GM12878 (cell line): ENCODE measurements around the gene XYLB. TPM values are rescaled to one million over a fixed set of nuclear protein-coding genes. Genes with fewer than 3 reads are reported as not detected.

Source experiments
- ATAC-seq: fragments of 200-7000 bp; cut with Tn5 transposase; 3 replicates; pipeline ENCODE4 v1.9.1; 2020; ENCODE audit warnings: mild to moderate bottlenecking, moderate library complexity
- BruUV-seq: library from RNA; stranded (reverse); fragments of 400-500 nt; replicated peaks from 2 replicates; lab custom pipeline; 2021; lab: Mats Ljungman, UMichigan
- CTCF ChIA-PET: fragments of 300-600 bp; sonication (Branson Sonifier 250); formaldehyde crosslinking; extraction: SDS; loops from one replicate; lab custom pipeline; 2021; ENCODE audit warnings: inconsistent platforms; lab: Yijun Ruan, JAX
- POLR2A ChIA-PET: fragments of 350-600 bp; formaldehyde crosslinking; extraction: SDS; loops from one replicate; lab custom pipeline; 2021; ENCODE audit warnings: inconsistent platforms; lab: Charles Lee
- RAD21 ChIA-PET: fragments of 300-600 bp; sonication (Branson Sonifier 250); formaldehyde crosslinking; loops from one replicate; lab custom pipeline; 2023; ENCODE audit warnings: antibody characterized with exemption; ENCODE audit not compliant: unreplicated experiment; lab: Charles Lee
- SMC1A ChIA-PET: fragments of 300-600 bp; sonication (Branson Sonifier 250); formaldehyde crosslinking; loops from one replicate; lab custom pipeline; 2023; ENCODE audit not compliant: unreplicated experiment, uncharacterized antibody; lab: Charles Lee
- DNase-seq: peaks from one replicate; pipeline ENCODE4 v3.0.0-alpha.2; 2011; ENCODE audit warnings: low read depth, low spot score
- FAIRE-seq: peaks from 3 replicates; lab custom pipeline; 2011; peaks lifted over from hg19 to GRCh38; lab: Jason Lieb, UNC
- H2AFZ ChIP-seq: 2 replicates; pipeline ENCODE4 v1.6.0; 2011; ENCODE audit warnings: low read depth, low read length, control low read depth; ENCODE audit not compliant: control insufficient read depth
- H3K27ac ChIP-seq: 2 replicates; pipeline ENCODE4 v1.5.1; 2011; ENCODE audit warnings: control low read depth; ENCODE audit not compliant: control insufficient read depth, insufficient read depth
- H3K27me3 ChIP-seq, 2 experiments: replicated peaks in 1 of 2; 2 replicates each; pipeline versions ENCODE4 v1.6.0 to v1.6.1; 2011; ENCODE audit warnings: low read length in 1 of 2; ENCODE audit not compliant: control insufficient read depth in 2 of 2, insufficient read depth in 2 of 2
- H3K36me3 ChIP-seq, 2 experiments: 2 replicates each; pipeline ENCODE4 v1.5.1; 2011; ENCODE audit warnings: low read length in 1 of 2; ENCODE audit not compliant: control insufficient read depth in 2 of 2, insufficient read depth in 2 of 2
- H3K4me1 ChIP-seq: 2 replicates; pipeline ENCODE4 v1.6.1; 2011; ENCODE audit warnings: mild to moderate bottlenecking, low read length, moderate library complexity, mixed read lengths; ENCODE audit not compliant: control insufficient read depth, insufficient read depth
- H3K4me2 ChIP-seq: 2 replicates; pipeline ENCODE4 v1.6.0; 2011; ENCODE audit warnings: control low read depth; ENCODE audit not compliant: control insufficient read depth, insufficient read depth
- H3K4me3 ChIP-seq: fragments of 200-600 bp; sonication (generic); 2 replicates; pipeline ENCODE4 v1.5.1; 2016
- H3K79me2 ChIP-seq: 2 replicates; pipeline ENCODE4 v1.6.0; 2011; ENCODE audit warnings: low read length; ENCODE audit not compliant: control insufficient read depth, insufficient read depth
- H3K9ac ChIP-seq: 2 replicates; pipeline ENCODE4 v1.8.0; 2011; ENCODE audit warnings: low read length, control low read depth, mixed read lengths; ENCODE audit not compliant: control insufficient read depth, insufficient read depth
- H3K9me3 ChIP-seq: replicated peaks from 3 replicates; pipeline ENCODE4 v1.5.1; 2011; ENCODE audit warnings: mild to moderate bottlenecking, low read length; ENCODE audit not compliant: control insufficient read depth, insufficient read depth
- H4K20me1 ChIP-seq: 2 replicates; pipeline ENCODE4 v1.6.0; 2011; ENCODE audit not compliant: control insufficient read depth, insufficient read depth
- BCL11A ChIP-seq: IDR thresholded peaks from 2 replicates; pipeline ENCODE4 v1.6.1; 2011; ENCODE audit warnings: low read depth, low read length
- IRF4 ChIP-seq: IDR thresholded peaks from 2 replicates; pipeline ENCODE4 v1.6.1; 2011; ENCODE audit warnings: low read depth, low read length
- MXI1 ChIP-seq: fragments of 150-350 bp; IDR thresholded peaks from 2 replicates; pipeline ENCODE4 v1.6.1; 2011; ENCODE audit warnings: low read depth, mild to moderate bottlenecking, inconsistent platforms, low read length, improper control_type of control experiment
- PML ChIP-seq: IDR thresholded peaks from 2 replicates; pipeline ENCODE4 v1.6.1; 2012; ENCODE audit warnings: low read length, inconsistent platforms
- SIX5 ChIP-seq: IDR thresholded peaks from 2 replicates; pipeline ENCODE4 v1.6.1; 2011; ENCODE audit warnings: mild to moderate bottlenecking, low read depth, low read length, moderate library complexity; ENCODE audit not compliant: severe bottlenecking
- SMAD5 ChIP-seq: IDR thresholded peaks from 2 replicates; pipeline ENCODE4 v1.6.1; 2016; ENCODE audit warnings: antibody characterized with exemption, low read depth
- SREBF1 ChIP-seq: IDR thresholded peaks from 2 replicates; pipeline ENCODE4 v1.6.1; 2012; ENCODE audit warnings: mild to moderate bottlenecking, low read length
- SREBF2 ChIP-seq: IDR thresholded peaks from 2 replicates; pipeline ENCODE4 v1.6.1; 2012; ENCODE audit warnings: mild to moderate bottlenecking, low read length
- ZNF274 ChIP-seq: IDR thresholded peaks from one replicate; pipeline ENCODE4 v1.8.0; 2011; ENCODE audit not compliant: insufficient read length, insufficient read depth
- ZZZ3 ChIP-seq: IDR thresholded peaks from 2 replicates; pipeline ENCODE4 v1.6.1; 2011; ENCODE audit warnings: low read depth; ENCODE audit not compliant: control insufficient read depth, insufficient read length
- WGBS: methylation state at CpG from one replicate; pipeline ENCODE4 v1.1.6; 2016; ENCODE audit warnings: low lambda C conversion rate; ENCODE audit not compliant: insufficient replicate concordance, insufficient coverage; ENCODE audit errors: missing lambda C conversion rate; 5-methylcytosine and 5-hydroxymethylcytosine counted together
- in situ Hi-C: fragments of 300-500 bp; cut with MboI; formaldehyde crosslinking; loops from 9 replicates; pipeline ENCODE4 v1.14.3; 2018; ENCODE audit warnings: mixed read lengths
- intact Hi-C: fragments of 100-400 bp; cut with micrococcal nuclease; formaldehyde crosslinking; loops from one replicate; pipeline ENCODE4 v1.14.2; 2022; ENCODE audit not compliant: unreplicated experiment
- polyA plus RNA-seq, 11 experiments: library from polyadenylated mRNA; depleted of rRNA in 4 of 11; unstranded in 6 of 11; stranded (reverse) in 5 of 11; fragments of >200 nt; fragmentation: Nextera tagmentation in 4 of 11; fragmentation: Illumina TruSeq in 1 of 11; extraction: Ambion mirVana in 4 of 11; extraction: Trizol in 1 of 11; gene quantifications; 1 replicate in 1 of 11; 2 replicates in 10 of 11; pipeline versions ENCODE4 v1.2.1 to v1.2.3, GENCODE V29; 2011 to 2016; ENCODE audit warnings: inconsistent platforms in 2 of 11, missing spikeins in 2 of 11, low read depth in 1 of 11
- total RNA-seq, 4 experiments: library from RNA; depleted of rRNA in 3 of 4; stranded (reverse); fragments of >200 nt in 3 of 4; fragmentation: Illumina TruSeq in 1 of 4; extraction: Trizol in 1 of 4; gene quantifications; 2 replicates each; pipeline versions ENCODE4 v1.2.1 to v1.2.3, GENCODE V29; 2013 to 2021
- TF ChIP-seq, protein P1 (sequence below): fragments of 150-350 bp; IDR thresholded peaks from 2 replicates; pipeline ENCODE4 v1.6.1; 2014; ENCODE audit warnings: mild to moderate bottlenecking, low read depth, low read length

XYLB gene
- total and polyA plus RNA-seq, 10 of the 15 experiments (the other 5 are each of a cell fraction or from before 2014, with no cell fraction given): 0.60 to 6.1 (median 3.5) TPM

DNA sequence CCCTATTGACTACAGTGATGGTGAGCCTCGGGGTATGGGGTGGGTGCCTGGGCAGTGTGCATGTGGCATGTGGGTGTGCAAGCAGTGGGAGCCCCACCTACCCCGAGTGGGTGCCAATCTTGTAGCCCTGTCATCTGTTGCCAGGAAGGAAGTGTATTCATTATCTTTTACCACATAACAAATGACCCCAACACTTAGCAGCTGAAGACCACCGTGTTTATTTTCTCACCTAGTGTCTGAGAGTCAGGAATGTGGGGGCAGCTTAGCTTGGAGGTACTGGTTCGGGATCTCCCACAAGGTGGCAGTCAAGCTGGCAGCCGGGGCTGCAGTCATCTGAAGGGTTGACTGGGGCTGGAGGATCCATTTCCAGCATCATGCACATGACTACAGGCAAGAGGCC, 21.7 kb downstream of the XYLB start:
- H3K4me2 ChIP-seq: no peak overlapping the region
- H3K79me2 ChIP-seq: no peaks in the 10 kb centered on the region
- no peaks in the 10 kb centered on the region for H3K9me3 ChIP-seq
- no peak overlapping the region for H3K4me3 ChIP-seq
- H3K27me3 ChIP-seq: no peaks in the 10 kb centered on the region
- ChIA-PET RAD21 (no interaction called here), CTCF (no interaction called here), POLR2A (no interaction called here), SMC1A (no interaction called here)
- BruUV-seq: no TSS peak
- no peaks in the 10 kb centered on the region for H3K4me1 ChIP-seq
- no peak for ATAC-seq
- H3K9ac ChIP-seq: no peak overlapping the region
- H2AFZ ChIP-seq: no peak overlapping the region
- DNase-seq: no peak
- H4K20me1 ChIP-seq: no peaks in the 10 kb centered on the region
- no peak for FAIRE-seq
- intact Hi-C loops (loop anchor here (5.0 kb wide), 1 partner anchor 114 kb away; no protein-coding TSS in a partner anchor), in situ Hi-C loops (no loop called here)
- 95% methylated on average over 5 of the region's 5 CpGs for WGBS
- H3K27ac ChIP-seq: no peak overlapping the region
- TF ChIP-seq ZNF274: no peak
- TF ChIP-seq IRF4: no peak
- TF ChIP-seq SIX5: no peak
- no peak for TF ChIP-seq SMAD5
- TF ChIP-seq BCL11A: no peak
- TF ChIP-seq PML: no peak
- TF ChIP-seq ZZZ3: no peak
- TF ChIP-seq SREBF1: no peak
- TF ChIP-seq SREBF2: no peak
- TF ChIP-seq, protein P1, sequence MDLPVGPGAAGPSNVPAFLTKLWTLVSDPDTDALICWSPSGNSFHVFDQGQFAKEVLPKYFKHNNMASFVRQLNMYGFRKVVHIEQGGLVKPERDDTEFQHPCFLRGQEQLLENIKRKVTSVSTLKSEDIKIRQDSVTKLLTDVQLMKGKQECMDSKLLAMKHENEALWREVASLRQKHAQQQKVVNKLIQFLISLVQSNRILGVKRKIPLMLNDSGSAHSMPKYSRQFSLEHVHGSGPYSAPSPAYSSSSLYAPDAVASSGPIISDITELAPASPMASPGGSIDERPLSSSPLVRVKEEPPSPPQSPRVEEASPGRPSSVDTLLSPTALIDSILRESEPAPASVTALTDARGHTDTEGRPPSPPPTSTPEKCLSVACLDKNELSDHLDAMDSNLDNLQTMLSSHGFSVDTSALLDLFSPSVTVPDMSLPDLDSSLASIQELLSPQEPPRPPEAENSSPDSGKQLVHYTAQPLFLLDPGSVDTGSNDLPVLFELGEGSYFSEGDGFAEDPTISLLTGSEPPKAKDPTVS: no peak
- TF ChIP-seq MXI1: no peak
- H3K36me3 ChIP-seq: peaks cover 0 to 8% of the 10 kb centered on the region in 2 experiments; a peak in 3 of 4 replicates
